IgD-negative memory B cell (primary cell): ENCODE data around the gene CHN1. TPM values are rescaled to one million over a fixed set of nuclear protein-coding genes. Genes with fewer than 3 reads are reported as not detected.

Experiments
- H3K27ac Mint-ChIP-seq, 3 donors: one replicate each; pipeline ENCODE4 v1.8.0; 2020 to 2022; ENCODE audit warnings: mild to moderate bottlenecking in 3 of 3, mixed read lengths in 3 of 3, moderate library complexity in 1 of 3
- H3K27me3 Mint-ChIP-seq: one replicate; pipeline ENCODE4 v1.8.0; 2021; ENCODE audit warnings: mixed read lengths
- H3K36me3 Mint-ChIP-seq: one replicate; pipeline ENCODE4 v1.8.0; 2020; ENCODE audit warnings: mild to moderate bottlenecking, mixed read lengths
- H3K4me1 Mint-ChIP-seq, 3 donors: one replicate each; pipeline ENCODE4 v1.8.0; 2020 to 2022; ENCODE audit warnings: mixed read lengths in 3 of 3, mild to moderate bottlenecking in 1 of 3
- H3K4me3 Mint-ChIP-seq, 4 donors: one replicate each; pipeline ENCODE4 v1.8.0; 2020 to 2022; ENCODE audit warnings: mild to moderate bottlenecking in 4 of 4, mixed read lengths in 4 of 4, moderate library complexity in 3 of 4
- H3K9me3 Mint-ChIP-seq, 3 donors: one replicate each; pipeline ENCODE4 v1.8.0; 2020 to 2021; ENCODE audit warnings: mixed read lengths in 3 of 3, mild to moderate bottlenecking in 1 of 3
- polyA plus RNA-seq: library from polyadenylated mRNA; unstranded; fragments of 300-500 nt; fragmentation: Illumina TruSeq; gene quantifications from one replicate; pipeline ENCODE4 v1.2.3, GENCODE V29; 2021

CHN1 gene
- polyA plus RNA-seq, 1 donor from 2014 or later, result not detected

GRCh38 chr2:174798801-174799200 lies 206.4 kb downstream of the CHN1 start:
- H3K27me3 Mint-ChIP-seq, result no peaks in the 10 kb centered on the region
- H3K4me1 Mint-ChIP-seq, result no peaks in the 10 kb centered on the region
- no peak overlapping the region for H3K27ac Mint-ChIP-seq
- H3K4me3 Mint-ChIP-seq, result no peak overlapping the region
- H3K36me3 Mint-ChIP-seq, result no peaks in the 10 kb centered on the region
- no peaks in the 10 kb centered on the region for H3K9me3 Mint-ChIP-seq

- no peaks in the 10 kb centered on the region for H3K9me3 Mint-ChIP-seq
- H3K4me3 Mint-ChIP-seq, result no peak overlapping the region
- H3K36me3 Mint-ChIP-seq, result no peaks in the 10 kb centered on the region
- no peak overlapping the region for H3K27ac Mint-ChIP-seq
- H3K27me3 Mint-ChIP-seq, result peaks cover 2% of the 10 kb centered on the region
- no peaks in the 10 kb centered on the region for H3K4me1 Mint-ChIP-seq
Measured at GRCh38 chr2:174797781-174798276, 207.4 kb downstream of the CHN1 start.

GRCh38 chr2:174796319-174796771 lies 208.8 kb downstream of the CHN1 start:
- no peak overlapping the region for H3K4me3 Mint-ChIP-seq
- H3K27me3 Mint-ChIP-seq, result peaks cover 4% of the 10 kb centered on the region
- H3K27ac Mint-ChIP-seq, result peak overlapping the region in 1 of 3 donors; percentile 18
- H3K4me1 Mint-ChIP-seq, result no peaks in the 10 kb centered on the region
- H3K9me3 Mint-ChIP-seq, result no peaks in the 10 kb centered on the region
- H3K36me3 Mint-ChIP-seq, result no peaks in the 10 kb centered on the region

GRCh38 chr2:174794851-174795374 lies 210.3 kb downstream of the CHN1 start:
- Mint-ChIP-seq H3K27me3 (peaks cover 4% of the 10 kb centered on the region), H3K36me3 (no peaks in the 10 kb centered on the region), H3K27ac (no peak overlapping the region), H3K4me3 (no peak overlapping the region), H3K9me3 (no peaks in the 10 kb centered on the region), H3K4me1 (no peaks in the 10 kb centered on the region)

- no peak overlapping the region for H3K27ac Mint-ChIP-seq
- H3K4me3 Mint-ChIP-seq, result no peak overlapping the region
Measured at GRCh38 chr2:174792309-174793025, 212.7 kb downstream of the CHN1 start.

GRCh38 chr2:174791746-174792280 lies 213.4 kb downstream of the CHN1 start:
- H3K27me3 Mint-ChIP-seq, result peaks cover 4% of the 10 kb centered on the region
- peaks cover 0 to 2% (median 0%) of the 10 kb centered on the region in 3 donors for H3K9me3 Mint-ChIP-seq
- H3K4me3 Mint-ChIP-seq, result no peak overlapping the region
- peaks cover 3% of the 10 kb centered on the region for H3K36me3 Mint-ChIP-seq
- no peak overlapping the region for H3K27ac Mint-ChIP-seq
- H3K4me1 Mint-ChIP-seq, result peaks cover 0 to 4% (median 0%) of the 10 kb centered on the region in 3 donors

More at GRCh38 chr2:174792309-174793025, 212.7 kb downstream of the CHN1 start:
- H3K36me3 Mint-ChIP-seq, result peaks cover 3% of the 10 kb centered on the region
- H3K4me1 Mint-ChIP-seq, result peaks cover 0 to 4% (median 0%) of the 10 kb centered on the region in 3 donors
- peaks cover 4% of the 10 kb centered on the region for H3K27me3 Mint-ChIP-seq
- peaks cover 0 to 2% (median 0%) of the 10 kb centered on the region in 3 donors for H3K9me3 Mint-ChIP-seq

- Mint-ChIP-seq H3K27ac (no peak overlapping the region), H3K9me3 (peaks cover 0 to 2% (median 0%) of the 10 kb centered on the region in 3 donors), H3K4me3 (no peak overlapping the region), H3K27me3 (peaks cover 4% of the 10 kb centered on the region), H3K4me1 (peaks cover 0 to 4% (median 0%) of the 10 kb centered on the region in 3 donors), H3K36me3 (peaks cover 3% of the 10 kb centered on the region)
Measured at GRCh38 chr2:174791020-174791419, 214.2 kb downstream of the CHN1 start.

GRCh38 chr2:174789001-174789400 lies 216.2 kb downstream of the CHN1 start:
- peaks cover 0 to 2% (median 0%) of the 10 kb centered on the region in 3 donors for H3K9me3 Mint-ChIP-seq
- H3K27me3 Mint-ChIP-seq, result peaks cover 6% of the 10 kb centered on the region
- H3K4me1 Mint-ChIP-seq, result peaks cover 0 to 4% (median 0%) of the 10 kb centered on the region in 3 donors
- H3K36me3 Mint-ChIP-seq, result peaks cover 3% of the 10 kb centered on the region
- no peak overlapping the region for H3K27ac Mint-ChIP-seq
- no peak overlapping the region for H3K4me3 Mint-ChIP-seq

GRCh38 chr2:174788291-174788929 lies 216.8 kb downstream of the CHN1 start:
- Mint-ChIP-seq H3K9me3 (peaks cover 0 to 2% (median 0%) of the 10 kb centered on the region in 3 donors), H3K27me3 (peaks cover 5% of the 10 kb centered on the region), H3K36me3 (peaks cover 3% of the 10 kb centered on the region), H3K4me3 (peak overlapping the region in 2 of 4 donors; percentile 0 to 69), H3K4me1 (peaks cover 0 to 4% (median 0%) of the 10 kb centered on the region in 3 donors), H3K27ac (no peak overlapping the region)

- Mint-ChIP-seq H3K27me3 (peaks cover 4% of the 10 kb centered on the region), H3K9me3 (peaks cover 0 to 2% (median 0%) of the 10 kb centered on the region in 3 donors), H3K4me3 (peak overlapping the region in 1 of 4 donors; percentile 0), H3K36me3 (peaks cover 3% of the 10 kb centered on the region), H3K4me1 (peaks cover 0 to 4% (median 0%) of the 10 kb centered on the region in 3 donors), H3K27ac (no peak overlapping the region)
Measured at GRCh38 chr2:174787487-174788205, 217.5 kb downstream of the CHN1 start.

GRCh38 chr2:174786066-174786725 lies 219.0 kb downstream of the CHN1 start:
- Mint-ChIP-seq H3K9me3 (peaks cover 0 to 2% (median 0%) of the 10 kb centered on the region in 3 donors), H3K27me3 (peaks cover 3% of the 10 kb centered on the region), H3K27ac (no peak overlapping the region), H3K4me1 (peaks cover 0 to 4% (median 0%) of the 10 kb centered on the region in 3 donors), H3K36me3 (peaks cover 3% of the 10 kb centered on the region), H3K4me3 (no peak overlapping the region)

GRCh38 chr2:174785481-174785880 lies 219.7 kb downstream of the CHN1 start:
- peaks cover 0 to 4% (median 0%) of the 10 kb centered on the region in 3 donors for H3K4me1 Mint-ChIP-seq
- peaks cover 0 to 2% (median 0%) of the 10 kb centered on the region in 3 donors for H3K9me3 Mint-ChIP-seq
- H3K27ac Mint-ChIP-seq, result no peak overlapping the region
- H3K27me3 Mint-ChIP-seq, result peaks cover 3% of the 10 kb centered on the region
- H3K36me3 Mint-ChIP-seq, result peaks cover 3% of the 10 kb centered on the region
- H3K4me3 Mint-ChIP-seq, result no peak overlapping the region

- Mint-ChIP-seq H3K27me3 (peaks cover 3% of the 10 kb centered on the region), H3K27ac (no peak overlapping the region), H3K36me3 (peaks cover 3% of the 10 kb centered on the region), H3K4me1 (peaks cover 0 to 4% (median 0%) of the 10 kb centered on the region in 3 donors), H3K9me3 (peaks cover 0 to 2% (median 0%) of the 10 kb centered on the region in 3 donors), H3K4me3 (no peak overlapping the region)
Measured at GRCh38 chr2:174784909-174785308, 220.3 kb downstream of the CHN1 start.

- no peak overlapping the region for H3K27ac Mint-ChIP-seq
- peaks cover 3% of the 10 kb centered on the region for H3K27me3 Mint-ChIP-seq
- peaks cover 0 to 4% (median 0%) of the 10 kb centered on the region in 3 donors for H3K4me1 Mint-ChIP-seq
- H3K4me3 Mint-ChIP-seq, result no peak overlapping the region
- H3K9me3 Mint-ChIP-seq, result no peaks in the 10 kb centered on the region
- H3K36me3 Mint-ChIP-seq, result peaks cover 1% of the 10 kb centered on the region
Measured at GRCh38 chr2:174784316-174784715, 220.9 kb downstream of the CHN1 start.
